ENCODE data around the gene LURAP1L. TPM values are rescaled to one million over a fixed set of nuclear protein-coding genes. Genes with fewer than 3 reads are reported as not detected.

LURAP1L gene
- total and polyA plus RNA-seq, 3 donors from 2014 or later, result 0.31 to 3.0 (median 0.74) TPM

DNA sequence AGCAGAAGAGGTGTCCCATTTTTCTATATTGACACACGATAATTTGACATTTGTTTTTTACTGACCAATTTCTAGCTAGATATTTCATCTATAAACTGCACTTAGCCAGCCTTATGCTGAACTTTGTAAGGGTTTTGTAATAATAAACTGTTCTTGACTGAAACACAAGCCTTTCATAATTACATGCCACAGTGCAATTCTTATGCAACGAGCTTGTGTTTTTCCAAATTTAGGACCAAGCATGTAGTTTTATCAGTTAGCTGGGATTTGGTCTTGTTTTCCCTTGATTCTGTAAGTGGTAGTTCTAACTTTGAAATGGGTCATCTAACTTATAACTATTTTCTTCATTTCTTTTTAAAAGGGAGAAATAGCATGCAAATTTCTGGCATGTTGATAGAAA lies 1.3 kb upstream of the LURAP1L start:
- Histone ChIP-seq H3K9me3 (no peaks in the 10 kb centered on the region), H3K4me1 (no peaks in the 10 kb centered on the region), H3K36me3 (ENCODE audit: low read depth, missing control alignments) (no peaks in the 10 kb centered on the region), H3K27ac (no peak overlapping the region), H3K4me3 (no peak overlapping the region), H3K27me3 (no peaks in the 10 kb centered on the region)
- WGBS, 2 donors, result 87 to 90% methylated on average over 2 of the region's 2 CpGs
- no peak for TF ChIP-seq POLR2A (IDR thresholded peaks at IDR 0.05)
- TF ChIP-seq, protein P1, sequence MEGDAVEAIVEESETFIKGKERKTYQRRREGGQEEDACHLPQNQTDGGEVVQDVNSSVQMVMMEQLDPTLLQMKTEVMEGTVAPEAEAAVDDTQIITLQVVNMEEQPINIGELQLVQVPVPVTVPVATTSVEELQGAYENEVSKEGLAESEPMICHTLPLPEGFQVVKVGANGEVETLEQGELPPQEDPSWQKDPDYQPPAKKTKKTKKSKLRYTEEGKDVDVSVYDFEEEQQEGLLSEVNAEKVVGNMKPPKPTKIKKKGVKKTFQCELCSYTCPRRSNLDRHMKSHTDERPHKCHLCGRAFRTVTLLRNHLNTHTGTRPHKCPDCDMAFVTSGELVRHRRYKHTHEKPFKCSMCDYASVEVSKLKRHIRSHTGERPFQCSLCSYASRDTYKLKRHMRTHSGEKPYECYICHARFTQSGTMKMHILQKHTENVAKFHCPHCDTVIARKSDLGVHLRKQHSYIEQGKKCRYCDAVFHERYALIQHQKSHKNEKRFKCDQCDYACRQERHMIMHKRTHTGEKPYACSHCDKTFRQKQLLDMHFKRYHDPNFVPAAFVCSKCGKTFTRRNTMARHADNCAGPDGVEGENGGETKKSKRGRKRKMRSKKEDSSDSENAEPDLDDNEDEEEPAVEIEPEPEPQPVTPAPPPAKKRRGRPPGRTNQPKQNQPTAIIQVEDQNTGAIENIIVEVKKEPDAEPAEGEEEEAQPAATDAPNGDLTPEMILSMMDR (IDR thresholded peaks at IDR 0.05), result no peak
- intact Hi-C loops (cut with DNase I; ENCODE audit: low total_unique reads), result no loop called here
- no peak for DNase-seq

- peak overlapping the region; percentile 61 to 74 for H3K4me3 ChIP-seq
- no peaks in the 10 kb centered on the region for H3K4me1 ChIP-seq
- no peaks in the 10 kb centered on the region for H3K36me3 ChIP-seq (ENCODE audit: low read depth, missing control alignments)
- H3K9me3 ChIP-seq, result no peaks in the 10 kb centered on the region
- DNase-seq, result peak; percentile 82
- no peaks in the 10 kb centered on the region for H3K27me3 ChIP-seq
- 0 to 1% methylated on average over 29 to 45 of the region's 50 CpGs for WGBS, 2 donors
- intact Hi-C loops (cut with DNase I; ENCODE audit: low total_unique reads), result no loop called here
- no peak for TF ChIP-seq POLR2A (IDR thresholded peaks at IDR 0.05)
- TF ChIP-seq, protein P1 (IDR thresholded peaks at IDR 0.05), result peak in 2 of 3 experiments; percentile 13 to 33
- H3K27ac ChIP-seq, result peak overlapping the region; percentile 70 to 79
Measured at GRCh38 chr9:12775679-12776512, 1.1 kb downstream of the LURAP1L start.

- Histone ChIP-seq H3K9me3 (no peaks in the 10 kb centered on the region), H3K36me3 (ENCODE audit: low read depth, missing control alignments) (no peaks in the 10 kb centered on the region), H3K27me3 (no peaks in the 10 kb centered on the region), H3K27ac (peak overlapping the region in 1 of 2 donors; percentile 70), H3K4me3 (peak overlapping the region; percentile 61 to 74), H3K4me1 (no peaks in the 10 kb centered on the region)
- no peak for TF ChIP-seq POLR2A (IDR thresholded peaks at IDR 0.05)
- TF ChIP-seq, protein P1 (IDR thresholded peaks at IDR 0.05), result no peak
- no peak for DNase-seq
- 3 to 4% methylated on average over 8 of the region's 8 CpGs for WGBS, 2 donors
- intact Hi-C loops (cut with DNase I; ENCODE audit: low total_unique reads), result no loop called here
Measured at GRCh38 chr9:12776513-12777055, 1.8 kb downstream of the LURAP1L start.

- 56 to 69% methylated on average over 7 of the region's 7 CpGs for WGBS, 2 donors
- Histone ChIP-seq H3K4me1 (no peaks in the 10 kb centered on the region), H3K4me3 (no peak overlapping the region), H3K9me3 (no peaks in the 10 kb centered on the region), H3K27ac (peak overlapping the region in 1 of 2 donors; percentile 70), H3K27me3 (no peaks in the 10 kb centered on the region), H3K36me3 (ENCODE audit: low read depth, missing control alignments) (no peaks in the 10 kb centered on the region)
- intact Hi-C loops (cut with DNase I; ENCODE audit: low total_unique reads), result no loop called here
- no peak for DNase-seq
- TF ChIP-seq, protein P1 (IDR thresholded peaks at IDR 0.05), result no peak
- TF ChIP-seq POLR2A (IDR thresholded peaks at IDR 0.05), result no peak
Measured at GRCh38 chr9:12777121-12778022, 2.6 kb downstream of the LURAP1L start.
